ENCODE measurements around the gene MYO1E.

MYO1E gene

GRCh38 chr15:59230531-59231055 is 142.1 kb downstream of the MYO1E start:
- DNase-seq (ENCODE audit: low read depth in 3 of 3) = no peak

GRCh38 chr15:59229453-59229852 is 143.2 kb downstream of the MYO1E start:
- DNase-seq (ENCODE audit: low read depth in 3 of 3) = no peak

- DNase-seq (ENCODE audit: low read depth in 3 of 3) = no peak
These were observed 143.7 kb downstream of the MYO1E start for GRCh38 chr15:59229015-59229414.

- DNase-seq (ENCODE audit: low read depth in 3 of 3) = no peak
These were observed 145.7 kb downstream of the MYO1E start for GRCh38 chr15:59227021-59227420.

- DNase-seq (ENCODE audit: low read depth in 3 of 3) = no peak
These were observed 148.2 kb downstream of the MYO1E start for GRCh38 chr15:59224474-59224873.

- no peak for DNase-seq (ENCODE audit: low read depth in 3 of 3)
These were observed 148.9 kb downstream of the MYO1E start for GRCh38 chr15:59223736-59224135.

- no peak for DNase-seq (ENCODE audit: low read depth in 3 of 3)
These were observed 149.6 kb downstream of the MYO1E start for GRCh38 chr15:59222906-59223550.

- DNase-seq (ENCODE audit: low read depth in 3 of 3) = no peak
These were observed 150.9 kb downstream of the MYO1E start for GRCh38 chr15:59221511-59222505.

GRCh38 chr15:59218710-59219109 is 154.0 kb downstream of the MYO1E start:
- DNase-seq (ENCODE audit: low read depth in 3 of 3) = no peak

GRCh38 chr15:59217876-59218498 is 154.7 kb downstream of the MYO1E start:
- DNase-seq (ENCODE audit: low read depth in 3 of 3) = no peak

- DNase-seq (ENCODE audit: low read depth in 3 of 3) = no peak
These were observed 155.8 kb downstream of the MYO1E start for GRCh38 chr15:59216911-59217310.

- no peak for DNase-seq (ENCODE audit: low read depth in 3 of 3)
These were observed 162.5 kb downstream of the MYO1E start for GRCh38 chr15:59210186-59210585.

GRCh38 chr15:59208613-59209249 is 163.9 kb downstream of the MYO1E start:
- DNase-seq (ENCODE audit: low read depth in 3 of 3) = no peak

- no peak for DNase-seq (ENCODE audit: low read depth in 3 of 3)
These were observed 166.0 kb downstream of the MYO1E start, which contains the start of gene LDHAL6B for GRCh38 chr15:59206623-59207183. Gene LDHAL6B (plus strand): TSS chr15:59206843. CDS start chr15:59206941, 98 bp downstream.

- no peak for DNase-seq (ENCODE audit: low read depth in 3 of 3)
These were observed 166.6 kb downstream of the MYO1E start for GRCh38 chr15:59205839-59206622.

- DNase-seq (ENCODE audit: low read depth in 3 of 3) = no peak
These were observed 169.0 kb downstream of the MYO1E start for GRCh38 chr15:59203657-59204056.

GRCh38 chr15:59203008-59203407 is 169.7 kb downstream of the MYO1E start:
- DNase-seq (ENCODE audit: low read depth in 3 of 3) = no peak

- DNase-seq (ENCODE audit: low read depth in 3 of 3) = no peak
These were observed 172.1 kb downstream of the MYO1E start for GRCh38 chr15:59200560-59200959.

- no peak for DNase-seq (ENCODE audit: low read depth in 3 of 3)
These were observed 172.8 kb downstream of the MYO1E start for GRCh38 chr15:59199626-59200465.

GRCh38 chr15:59197454-59197853 is 175.2 kb downstream of the MYO1E start:
- DNase-seq (ENCODE audit: low read depth in 3 of 3) = no peak

All from stimulated activated CD4-positive, alpha-beta T cell treated with anti-CD3 and anti-CD28 coated beads, TNF-alpha, amount 100 ng/mL, for 4 hours (primary cell).